Progenitor cell of endocrine pancreas (in vitro differentiated cells): Measurements from ENCODE around the gene DAZ1. TPM values are rescaled to one million over a fixed set of nuclear protein-coding genes. Genes with fewer than 3 reads are reported as not detected.
"Not testable (repeated sequence)": the region's sequence is repeated elsewhere in the genome, so short reads cannot be mapped to it uniquely, and the experiment has no call there.

Experiments
- DNase-seq: peaks from one replicate; pipeline ENCODE4 v3.0.0; 2021; ENCODE audit warnings: low spot score; ENCODE audit not compliant: unreplicated experiment
- H3K27ac Mint-ChIP-seq: 2 replicates; pipeline ENCODE4 v1.8.0; 2021; ENCODE audit warnings: mild to moderate bottlenecking, moderate library complexity, mixed read lengths
- H3K27me3 Mint-ChIP-seq: 2 replicates; pipeline ENCODE4 v1.8.0; 2021; ENCODE audit warnings: mixed read lengths
- H3K36me3 Mint-ChIP-seq: 2 replicates; pipeline ENCODE4 v1.8.0; 2022; ENCODE audit warnings: mixed read lengths; ENCODE audit not compliant: insufficient read depth
- H3K4me1 Mint-ChIP-seq: 2 replicates; pipeline ENCODE4 v1.8.0; 2021; ENCODE audit warnings: low read depth, mixed read lengths
- H3K4me3 Mint-ChIP-seq: 2 replicates; pipeline ENCODE4 v1.8.0; 2021; ENCODE audit warnings: low read depth, mild to moderate bottlenecking, moderate library complexity, mixed read lengths
- H3K9me3 Mint-ChIP-seq: 2 replicates; pipeline ENCODE4 v1.8.0; 2021; ENCODE audit warnings: low read depth, mixed read lengths
- long read RNA-seq: library from polyadenylated mRNA; unstranded; transcript quantifications from one replicate; pipeline ENCODE4 v2.0.0, GENCODE V29; 2020
- total RNA-seq: library from RNA; stranded (reverse); gene quantifications from 2 replicates; pipeline ENCODE4 v1.2.1, GENCODE V29; 2021

Gene DAZ1
- not detected in 2 replicates for total RNA-seq
- long read RNA-seq, result 0 reads

- not testable (repeated sequence) for H3K9me3 Mint-ChIP-seq, H3K4me3 Mint-ChIP-seq, H3K27me3 Mint-ChIP-seq, H3K4me1 Mint-ChIP-seq, H3K27ac Mint-ChIP-seq, H3K36me3 Mint-ChIP-seq, DNase-seq
Measured at GRCh38 chrY:23198908-23199307, at the start of gene DAZ1. DAZ1 (minus strand) TSS chrY:23199008; CDS start chrY:23198800, 208 bp downstream.

GRCh38 chrY:23219233-23219632 is 20.4 kb upstream of the DAZ1 start, which contains the start of gene DAZ2:
DAZ2 (plus strand) TSS chrY:23219533; CDS start chrY:23219741, 208 bp downstream.
- H3K9me3 Mint-ChIP-seq, DNase-seq, H3K4me3 Mint-ChIP-seq, H3K36me3 Mint-ChIP-seq, H3K4me1 Mint-ChIP-seq, H3K27me3 Mint-ChIP-seq, H3K27ac Mint-ChIP-seq: not testable (repeated sequence)

- not testable (repeated sequence) for H3K9me3 Mint-ChIP-seq, H3K4me3 Mint-ChIP-seq, H3K36me3 Mint-ChIP-seq, H3K4me1 Mint-ChIP-seq, DNase-seq, H3K27ac Mint-ChIP-seq, H3K27me3 Mint-ChIP-seq
Measured at GRCh38 chrY:23210681-23211080, 11.9 kb upstream of the DAZ1 start.

GRCh38 chrY:23209802-23210495 is 11.1 kb upstream of the DAZ1 start:
- not testable (repeated sequence) for H3K9me3 Mint-ChIP-seq, H3K36me3 Mint-ChIP-seq, H3K4me3 Mint-ChIP-seq, H3K27me3 Mint-ChIP-seq, H3K4me1 Mint-ChIP-seq, DNase-seq, H3K27ac Mint-ChIP-seq

GRCh38 chrY:23207455-23207854 is 8.6 kb upstream of the DAZ1 start:
- H3K36me3 Mint-ChIP-seq, DNase-seq, H3K4me3 Mint-ChIP-seq, H3K4me1 Mint-ChIP-seq, H3K27ac Mint-ChIP-seq, H3K27me3 Mint-ChIP-seq, H3K9me3 Mint-ChIP-seq: not testable (repeated sequence)

Other genes with a start within 250 kb of the DAZ1 start
- gene BPY2, start 214.7 kb downstream of the DAZ1 start, total RNA-seq, result not detected in 2 replicates
- gene DAZ2, start 20.5 kb upstream of the DAZ1 start, total RNA-seq, result not detected in 2 replicates